OCI-LY3 (cell line): ENCODE data around the gene SART1.

Experiments
- CTCF ChIP-seq: fragments of 200-600, 300-600 bp; sonication (generic); IDR thresholded peaks from 2 replicates; pipeline ENCODE4 v1.5.1; 2014; ENCODE audit warnings: antibody characterized with exemption, low read length, low read depth
- EZH2phosphoT487 ChIP-seq: fragments of 200-600 bp; shearing (Covaris generic); IDR thresholded peaks from 2 replicates; pipeline ENCODE4 v1.6.1; 2018; ENCODE audit warnings: antibody characterized with exemption, mixed run types, low read depth

GRCh38 chr11:65965986-65966762, 4.6 kb downstream of the SART1 start:
- no peak for TF ChIP-seq CTCF
- TF ChIP-seq EZH2phosphoT487: no peak
